Endothelial cell of umbilical vein (primary cell): ENCODE results near the gene MRPS5. TPM values are rescaled to one million over a fixed set of nuclear protein-coding genes. Genes with fewer than 3 reads are reported as not detected.

Source experiments
- BruUV-seq: library from RNA; stranded (reverse); fragments of 400-500 nt; replicated peaks from 2 replicates; lab custom pipeline; 2021; lab: Mats Ljungman, UMichigan
- CTCF ChIA-PET: fragments of 300-600, 350-600 bp; sonication (Branson Sonifier 250); formaldehyde crosslinking; loops from one replicate; lab custom pipeline; 2021; ENCODE audit warnings: antibody characterized with exemption, inconsistent platforms; lab: Charles Lee
- POLR2A ChIA-PET: fragments of 300-600, 350-600 bp; sonication (Branson Sonifier 250); formaldehyde crosslinking; loops from one replicate; lab custom pipeline; 2021; ENCODE audit warnings: antibody characterized with exemption, inconsistent platforms; lab: Charles Lee
- DNase-seq: peaks from one replicate; pipeline ENCODE4 v3.0.0-alpha.2; 2011; ENCODE audit warnings: low read depth, low spot score
- FAIRE-seq: peaks from 2 replicates; lab custom pipeline; 2011; peaks lifted over from hg19 to GRCh38; lab: Jason Lieb, UNC
- H2AFZ ChIP-seq: 2 replicates; pipeline ENCODE4 v1.6.0; 2012; ENCODE audit warnings: low read depth, low read length, control low read depth, inconsistent platforms
- H3K27ac ChIP-seq: 2 replicates; pipeline ENCODE4 v1.5.1; 2011; ENCODE audit warnings: low read depth, mild to moderate bottlenecking, control low read depth, low read length, moderate library complexity; ENCODE audit not compliant: insufficient read depth
- H3K27me3 ChIP-seq, 2 experiments: 2 replicates each; pipeline versions ENCODE4 v1.6.0 to v1.6.1; 2011; ENCODE audit warnings: low read length in 2 of 2, mixed read lengths in 1 of 2; ENCODE audit not compliant: control insufficient read depth in 2 of 2, insufficient read depth in 2 of 2
- H3K36me3 ChIP-seq, 2 experiments: 2 replicates in 1 of 2; 3 replicates in 1 of 2; pipeline ENCODE4 v1.5.1; 2011; ENCODE audit warnings: low read length in 2 of 2, mild to moderate bottlenecking in 1 of 2, moderate library complexity in 1 of 2; ENCODE audit not compliant: control insufficient read depth in 2 of 2, insufficient read depth in 2 of 2; ENCODE audit errors: extremely low read depth in 1 of 2
- H3K4me1 ChIP-seq: 3 replicates; pipeline ENCODE4 v1.5.1; 2011; ENCODE audit warnings: mild to moderate bottlenecking, low read length; ENCODE audit not compliant: control insufficient read depth, insufficient read depth; ENCODE audit errors: extremely low read depth
- H3K4me2 ChIP-seq: 2 replicates; pipeline ENCODE4 v1.6.1; 2011; ENCODE audit warnings: low read length, control low read depth, mixed read lengths; ENCODE audit not compliant: insufficient read depth
- H3K4me3 ChIP-seq, 3 experiments: fragments of 200-600 bp in 1 of 3; sonication (generic), shearing (Covaris generic) in 1 of 3; replicated peaks in 1 of 3; 2 replicates each; pipeline ENCODE4 v1.5.1; 2011 to 2016; ENCODE audit warnings: control low read depth in 3 of 3, low read length in 3 of 3, mild to moderate bottlenecking in 2 of 3, inconsistent platforms in 1 of 3, low read depth in 1 of 3, moderate library complexity in 1 of 3; ENCODE audit not compliant: insufficient read depth in 1 of 3
- H3K79me2 ChIP-seq: 2 replicates; pipeline ENCODE4 v1.6.0; 2012; ENCODE audit warnings: low read length, inconsistent platforms; ENCODE audit not compliant: control insufficient read depth, insufficient read depth
- H3K9ac ChIP-seq: replicated peaks from 2 replicates; pipeline ENCODE3; 2011; ENCODE audit warnings: low read length, control low read depth; ENCODE audit not compliant: insufficient read depth; ENCODE audit errors: extremely low read depth
- H3K9me1 ChIP-seq: replicated peaks from 3 replicates; pipeline ENCODE4 v1.6.0; 2011; ENCODE audit warnings: mild to moderate bottlenecking, low read length; ENCODE audit not compliant: control insufficient read depth, insufficient read depth; ENCODE audit errors: extremely low read depth
- H3K9me3 ChIP-seq: replicated peaks from 2 replicates; pipeline ENCODE4 v1.5.1; 2012; ENCODE audit warnings: low read length, inconsistent platforms; ENCODE audit not compliant: control insufficient read depth, insufficient read depth
- H4K20me1 ChIP-seq: replicated peaks from 2 replicates; pipeline ENCODE3; 2011; ENCODE audit warnings: mild to moderate bottlenecking, low read length; ENCODE audit not compliant: control insufficient read depth, insufficient read depth; ENCODE audit errors: extremely low read depth
- CTCF ChIP-seq, 2 donors: IDR thresholded peaks; 1 replicate in 1 of 2; 2 replicates in 1 of 2; pipeline ENCODE4 v1.5.1; 2011; ENCODE audit warnings: low read length in 2 of 2, mild to moderate bottlenecking in 2 of 2, moderate library complexity in 2 of 2, control low read depth in 1 of 2, inconsistent platforms in 1 of 2, low read depth in 1 of 2; ENCODE audit not compliant: insufficient read depth in 1 of 2; ENCODE audit errors: extremely low read depth in 1 of 2
- EZH2 ChIP-seq: IDR thresholded peaks from 2 replicates; pipeline ENCODE4 v1.6.1; 2012; ENCODE audit warnings: borderline replicate concordance, low read depth, mild to moderate bottlenecking, moderate library complexity, low read length, inconsistent platforms; ENCODE audit not compliant: severe bottlenecking
- FOS ChIP-seq: IDR thresholded peaks from 2 replicates; pipeline ENCODE4 v1.6.1; 2011; ENCODE audit warnings: mild to moderate bottlenecking, low read length, moderate library complexity, borderline replicate concordance; ENCODE audit not compliant: insufficient read depth
- GATA2 ChIP-seq: IDR thresholded peaks from 2 replicates; pipeline ENCODE4 v1.7.0; 2011; ENCODE audit warnings: low read depth, mild to moderate bottlenecking, moderate library complexity, mixed read lengths, low read length; ENCODE audit not compliant: insufficient read length, insufficient read depth
- JUN ChIP-seq: IDR thresholded peaks from 2 replicates; pipeline ENCODE4 v1.6.1; 2011; ENCODE audit warnings: borderline replicate concordance, low read depth; ENCODE audit not compliant: insufficient read length, insufficient read depth
- MAX ChIP-seq: IDR thresholded peaks from 2 replicates; pipeline ENCODE4 v1.6.1; 2011; ENCODE audit not compliant: insufficient read depth, insufficient read length
- MYC ChIP-seq: IDR thresholded peaks from one replicate; pipeline ENCODE4 v1.6.1; 2011; ENCODE audit warnings: mild to moderate bottlenecking, low read depth, low read length
- POLR2A ChIP-seq: IDR thresholded peaks from 2 replicates; pipeline ENCODE4 v1.6.1; 2012; ENCODE audit warnings: low read depth, mild to moderate bottlenecking, control low read depth, low read length
- POLR2AphosphoS5 ChIP-seq: IDR thresholded peaks from 2 replicates; pipeline ENCODE4 v1.6.1; 2012; ENCODE audit warnings: low read depth, mild to moderate bottlenecking, control low read depth, low read length, moderate library complexity; ENCODE audit not compliant: insufficient read depth
- dilution Hi-C: fragments of 300-500 bp; cut with MboI; formaldehyde crosslinking; loops from one replicate; pipeline ENCODE4 v1.15.0; 2019; ENCODE audit warnings: low sequenced_read_pairs; ENCODE audit not compliant: extremely low pct_ligation_motif_present
- intact Hi-C: fragments of 100-400 bp; cut with micrococcal nuclease; formaldehyde crosslinking; loops from one replicate; pipeline ENCODE4 v1.10.0; 2022
- polyA plus RNA-seq, 4 experiments: library from polyadenylated mRNA; depleted of rRNA in 3 of 4; stranded (reverse) in 3 of 4; unstranded in 1 of 4; fragments of >200 nt; gene quantifications; 2 replicates each; pipeline versions ENCODE4 v1.2.1 to v1.2.3, GENCODE V29; 2011 to 2012; ENCODE audit warnings: missing spikeins in 1 of 4
- total RNA-seq: library from RNA; stranded (reverse); gene quantifications from 2 replicates; pipeline ENCODE4 v1.2.3, GENCODE V29; 2021

MRPS5 gene
- total and polyA plus RNA-seq, 2 donors (not counting 3 experiments of a cell fraction or from before 2014, with no cell fraction given): 50.5 to 62.8 TPM

GRCh38 chr2:95071856-95072255, 49.8 kb downstream of the MRPS5 start:
- dilution Hi-C loops: no loop called here
- intact Hi-C loops: no loop called here
- ChIA-PET CTCF (interaction anchor here (1.3 kb wide), 1 partner anchor 8 kb away, joined by 5 read pairs; no protein-coding TSS in a partner anchor), POLR2A (no interaction called here)
- Histone ChIP-seq H3K9me3 (no peaks in the 10 kb centered on the region), H3K79me2 (no peaks in the 10 kb centered on the region), H3K4me3 (no peak overlapping the region), H3K27ac (no peak overlapping the region), H3K4me2 (no peak overlapping the region), H2AFZ (no peak overlapping the region), H3K36me3 (no peaks in the 10 kb centered on the region), H3K4me1 (no peaks in the 10 kb centered on the region), H3K9me1 (no peaks in the 10 kb centered on the region), H4K20me1 (no peaks in the 10 kb centered on the region), H3K27me3 (no peaks in the 10 kb centered on the region), H3K9ac (no peak overlapping the region)
- FAIRE-seq (no peak), DNase-seq (no peak)
- TF ChIP-seq CTCF (IDR thresholded peaks at IDR 0.05; ENCODE audit: extremely low read depth in 1 of 2, insufficient read depth in 1 of 2, low read depth in 1 of 2, low read length in 2 of 2) (no peak), MAX (no peak), POLR2AphosphoS5 (no peak), MYC (no peak), JUN (no peak), EZH2 (no peak), FOS (no peak), POLR2A (no peak), GATA2 (no peak)
- no TSS peak for BruUV-seq
